ENCODE measurements around the gene WDR45B.
A peak's percentile ranks its signal among the peaks of the same experiment; 100 is the strongest.
"Not testable (repeated sequence)": the region's sequence is repeated elsewhere in the genome, so short reads cannot be mapped to it uniquely, and the experiment has no call there.

The WDR45B gene

DNA sequence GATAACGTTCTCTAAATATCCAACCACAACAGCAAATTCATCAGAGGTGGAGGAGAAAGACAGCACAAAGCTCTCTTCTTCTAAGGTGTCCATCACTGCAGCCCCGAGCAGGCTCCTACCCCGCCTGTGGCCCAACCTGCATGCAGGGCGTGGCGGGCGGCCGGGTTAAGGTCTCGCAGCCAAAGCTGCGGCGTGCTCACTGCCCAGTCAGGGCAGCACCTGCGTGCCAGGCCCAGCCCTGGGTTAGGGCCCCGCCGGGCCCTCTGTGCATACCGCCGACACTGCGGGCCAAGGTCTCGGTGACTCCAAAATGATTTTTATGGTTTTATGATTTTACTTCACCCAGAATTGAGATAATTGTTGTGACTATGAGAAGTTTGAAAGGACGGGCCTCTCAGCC is 70.9 kb downstream of the WDR45B start:
- no peak for DNase-seq

DNA sequence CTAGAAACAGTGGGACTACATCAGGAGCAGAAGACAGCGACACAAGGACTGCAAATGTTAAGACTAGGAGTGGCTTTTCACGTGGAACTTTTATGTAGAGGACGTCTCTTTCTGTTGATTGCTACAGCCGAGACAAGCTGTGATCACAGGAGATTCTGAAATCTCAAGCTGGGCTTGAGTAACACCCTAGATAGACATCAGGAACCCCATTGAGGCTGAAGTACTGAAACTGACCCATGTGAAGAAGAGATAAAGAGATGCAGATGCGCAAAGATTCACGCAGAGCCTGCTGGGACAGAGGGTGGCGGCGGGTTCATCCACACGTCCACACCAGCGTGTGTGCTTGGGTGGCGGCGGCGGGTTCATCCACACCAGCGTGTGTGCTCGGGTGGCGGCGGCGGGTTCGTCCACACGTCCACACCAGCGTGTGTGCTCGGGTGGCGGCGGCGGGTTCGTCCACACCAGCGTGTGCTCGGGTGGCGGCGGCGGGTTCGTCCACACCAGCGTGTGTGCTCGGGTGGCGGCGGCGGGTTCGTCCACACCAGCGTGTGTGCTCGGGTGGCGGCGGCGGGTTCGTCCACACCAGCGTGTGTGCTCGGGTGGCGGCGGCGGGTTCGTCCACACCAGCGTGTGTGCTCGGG is 72.5 kb downstream of the WDR45B start:
- DNase-seq: not testable (repeated sequence)

GRCh38 chr17:82574041-82574440 is 74.2 kb downstream of the WDR45B start:
- no peak for DNase-seq

GRCh38 chr17:82571855-82572254 is 76.4 kb downstream of the WDR45B start:
- DNase-seq: no peak

DNA sequence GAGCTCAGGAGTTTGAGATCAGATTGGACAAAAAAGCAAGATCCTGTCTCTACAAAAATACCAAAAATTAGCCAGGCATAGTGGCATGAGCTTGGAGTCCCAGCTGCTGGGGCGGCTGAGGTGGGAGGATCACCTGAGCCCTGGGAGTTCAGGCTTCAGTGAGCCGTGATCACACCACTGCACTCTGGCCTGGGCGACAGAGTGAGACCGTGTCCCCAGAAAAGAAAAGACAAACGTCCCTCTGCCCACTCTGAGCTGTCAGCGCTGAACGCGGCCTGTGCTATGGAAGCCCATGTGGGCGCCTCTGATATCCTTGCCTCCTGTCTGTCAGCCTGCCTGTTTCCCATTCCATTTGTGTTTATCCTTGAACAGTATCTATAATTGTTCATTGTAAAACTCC is 78.0 kb downstream of the WDR45B start:
- no peak for DNase-seq

DNA sequence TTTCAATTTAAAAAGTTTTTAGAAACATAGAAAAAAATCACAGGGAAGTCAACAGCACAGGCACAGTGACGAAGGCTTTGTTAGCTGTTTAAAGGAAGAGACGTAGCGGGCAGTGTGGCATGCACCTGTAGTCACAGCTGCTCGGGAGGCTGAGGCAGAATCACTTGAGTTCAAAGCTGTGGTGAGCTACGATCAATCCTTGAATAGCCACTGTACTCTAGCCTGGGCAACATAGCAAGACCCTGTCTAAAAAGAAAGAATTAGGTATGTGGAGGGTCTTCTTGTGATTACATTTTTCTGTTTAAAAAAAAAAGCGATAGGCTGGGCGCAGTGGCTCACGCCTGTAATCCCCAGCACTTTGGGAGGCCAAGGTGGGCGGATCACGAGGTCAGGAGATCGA is 78.6 kb downstream of the WDR45B start:
- no peak for DNase-seq

- DNase-seq: peak; percentile 41
These were observed 79.2 kb downstream of the WDR45B start for GRCh38 chr17:82568997-82569393.

DNA sequence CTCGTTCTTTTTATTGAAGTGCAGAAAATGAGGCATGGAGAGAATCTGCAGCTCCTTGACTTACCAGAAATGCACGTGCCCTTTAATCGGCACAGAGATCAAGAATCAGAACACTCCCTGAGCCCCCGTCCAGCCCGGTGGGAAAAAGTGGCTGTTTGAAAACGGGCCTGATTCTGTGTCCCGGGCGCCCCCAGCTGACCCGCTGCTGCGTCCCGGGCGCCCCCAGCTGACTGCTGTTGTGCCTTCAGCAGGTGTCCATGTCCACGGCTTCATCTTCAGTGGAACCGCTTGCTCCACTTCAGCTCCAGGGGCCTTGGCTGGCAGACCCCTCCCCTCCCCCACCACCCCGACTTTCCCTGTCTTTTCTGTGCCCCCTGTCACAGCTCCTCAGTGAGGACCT is 81.0 kb downstream of the WDR45B start:
- no peak for DNase-seq

GRCh38 chr17:82566129-82566960 is 81.9 kb downstream of the WDR45B start:
- DNase-seq: no peak

DNA sequence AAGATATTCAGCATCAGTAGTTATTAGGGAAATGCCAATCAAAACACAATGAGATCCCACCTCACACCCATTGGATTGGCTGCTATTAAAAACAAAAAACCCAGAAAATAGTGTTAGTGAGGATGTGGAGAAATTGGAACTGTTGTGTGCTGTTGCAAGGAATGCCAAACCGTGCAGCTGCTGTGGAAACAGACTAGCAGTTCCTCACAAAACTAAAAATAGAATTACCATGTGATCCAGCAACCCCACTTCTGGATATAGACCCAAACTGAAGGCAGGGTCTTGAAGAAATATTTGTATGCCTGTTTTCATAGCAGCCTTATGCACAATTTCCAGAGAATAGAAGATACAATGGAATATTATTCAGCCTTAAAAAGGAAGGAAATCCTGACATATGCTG is 82.7 kb downstream of the WDR45B start:
- no peak for DNase-seq

Data from fibroblast of skin of right biceps (primary cell).